ENCODE results near the gene L3MBTL1. TPM values are rescaled to one million over a fixed set of nuclear protein-coding genes. Genes with fewer than 3 reads are reported as not detected.

Gene L3MBTL1
- polyA plus RNA-seq, 3 donors = 13.0 to 29.9 (median 13.3) TPM

GRCh38 chr20:43531091-43531443 lies 23.6 kb downstream of the L3MBTL1 start:
- DNase-seq (ENCODE audit: extremely low read depth in 1 of 11, low read depth in 9 of 11, low spot score in 4 of 11) = no peak

GRCh38 chr20:43532416-43533055 lies 25.0 kb downstream of the L3MBTL1 start:
- DNase-seq (ENCODE audit: extremely low read depth in 1 of 11, low read depth in 9 of 11, low spot score in 4 of 11) = no peak

GRCh38 chr20:43533060-43533459 lies 25.6 kb downstream of the L3MBTL1 start:
- no peak for DNase-seq (ENCODE audit: extremely low read depth in 1 of 11, low read depth in 9 of 11, low spot score in 4 of 11)

- no peak for DNase-seq (ENCODE audit: extremely low read depth in 1 of 11, low read depth in 9 of 11, low spot score in 4 of 11)
Observed at GRCh38 chr20:43534016-43534415, 26.5 kb downstream of the L3MBTL1 start.

- DNase-seq (ENCODE audit: extremely low read depth in 1 of 11, low read depth in 9 of 11, low spot score in 4 of 11) = no peak
Observed at GRCh38 chr20:43534791-43535350, 27.4 kb downstream of the L3MBTL1 start.

GRCh38 chr20:43535370-43536004 lies 28.0 kb downstream of the L3MBTL1 start:
- DNase-seq (ENCODE audit: extremely low read depth in 1 of 11, low read depth in 9 of 11, low spot score in 4 of 11) = no peak

GRCh38 chr20:43536041-43536816 lies 28.7 kb downstream of the L3MBTL1 start:
- DNase-seq (ENCODE audit: extremely low read depth in 1 of 11, low read depth in 9 of 11, low spot score in 4 of 11) = no peak

GRCh38 chr20:43536817-43537440 lies 29.4 kb downstream of the L3MBTL1 start:
- DNase-seq (ENCODE audit: extremely low read depth in 1 of 11, low read depth in 9 of 11, low spot score in 4 of 11) = no peak

- DNase-seq (ENCODE audit: extremely low read depth in 1 of 11, low read depth in 9 of 11, low spot score in 4 of 11) = peak in 2 of 11 donors; percentile 32 to 49
Observed at GRCh38 chr20:43537921-43538877, 30.7 kb downstream of the L3MBTL1 start.

GRCh38 chr20:43538878-43539700 lies 31.6 kb downstream of the L3MBTL1 start:
- no peak for DNase-seq (ENCODE audit: extremely low read depth in 1 of 11, low read depth in 9 of 11, low spot score in 4 of 11)

GRCh38 chr20:43539975-43540672 lies 32.6 kb downstream of the L3MBTL1 start:
- no peak for DNase-seq (ENCODE audit: extremely low read depth in 1 of 11, low read depth in 9 of 11, low spot score in 4 of 11)

GRCh38 chr20:43540673-43541060 lies 33.2 kb downstream of the L3MBTL1 start:
- DNase-seq (ENCODE audit: extremely low read depth in 1 of 11, low read depth in 9 of 11, low spot score in 4 of 11) = no peak

- DNase-seq (ENCODE audit: extremely low read depth in 1 of 11, low read depth in 9 of 11, low spot score in 4 of 11) = no peak
Observed at GRCh38 chr20:43541214-43541613, 33.7 kb downstream of the L3MBTL1 start.

GRCh38 chr20:43542161-43542560 lies 34.7 kb downstream of the L3MBTL1 start:
- no peak for DNase-seq (ENCODE audit: extremely low read depth in 1 of 11, low read depth in 9 of 11, low spot score in 4 of 11)

- DNase-seq (ENCODE audit: extremely low read depth in 1 of 11, low read depth in 9 of 11, low spot score in 4 of 11) = no peak
Observed at GRCh38 chr20:43542674-43543073, 35.2 kb downstream of the L3MBTL1 start.

GRCh38 chr20:43543138-43543537 lies 35.6 kb downstream of the L3MBTL1 start:
- DNase-seq (ENCODE audit: extremely low read depth in 1 of 11, low read depth in 9 of 11, low spot score in 4 of 11) = no peak

GRCh38 chr20:43544501-43544900 lies 37.0 kb downstream of the L3MBTL1 start:
- DNase-seq (ENCODE audit: extremely low read depth in 1 of 11, low read depth in 9 of 11, low spot score in 4 of 11) = no peak

Data from renal cortex interstitium (tissue), 11 donors.